H1 (cell line): ENCODE measurements around the gene TSPAN9. TPM values are rescaled to one million over a fixed set of nuclear protein-coding genes. Genes with fewer than 3 reads are reported as not detected.

Experiments
- CTCF ChIA-PET: fragments of 300-600 bp; sonication (Branson Sonifier 250); formaldehyde crosslinking; loops from one replicate; lab custom pipeline; 2021; ENCODE audit not compliant: partially characterized antibody; lab: Charles Lee
- POLR2A ChIA-PET: fragments of 300-600 bp; sonication (Branson Sonifier 250); formaldehyde crosslinking; loops from one replicate; lab custom pipeline; 2021; ENCODE audit warnings: inconsistent platforms; ENCODE audit not compliant: partially characterized antibody; lab: Charles Lee
- DNase-seq, 2 experiments: peaks; one replicate each; pipeline versions ENCODE4 v3.0.0 to v3.0.0-alpha.2; 2010 to 2022; ENCODE audit warnings: low spot score in 2 of 2, low read depth in 1 of 2, mixed read lengths in 1 of 2
- FAIRE-seq: peaks from 2 replicates; lab custom pipeline; 2011; peaks lifted over from hg19 to GRCh38; lab: Jason Lieb, UNC
- H2AFZ ChIP-seq: 2 replicates; pipeline ENCODE4 v1.8.1; 2012; ENCODE audit warnings: low read length, inconsistent platforms
- H2AK5ac ChIP-seq: 2 replicates; pipeline ENCODE4 v1.6.1; 2013; ENCODE audit warnings: low read depth, low read length
- H2BK120ac ChIP-seq: replicated peaks from 2 replicates; pipeline ENCODE3; 2013; ENCODE audit warnings: low read depth, low read length, inconsistent platforms
- H2BK12ac ChIP-seq: 2 replicates; pipeline ENCODE4 v1.6.1; 2013; ENCODE audit warnings: low read depth, low read length
- H2BK15ac ChIP-seq: 2 replicates; pipeline ENCODE4 v1.6.1; 2013; ENCODE audit warnings: low read length
- H2BK20ac ChIP-seq: 2 replicates; pipeline ENCODE4 v1.6.1; 2013; ENCODE audit warnings: low read length
- H2BK5ac ChIP-seq: 2 replicates; pipeline ENCODE4 v1.6.1; 2013; ENCODE audit warnings: low read depth, low read length
- H3K14ac ChIP-seq: 2 replicates; pipeline ENCODE4 v1.6.1; 2013; ENCODE audit warnings: inconsistent platforms; ENCODE audit not compliant: insufficient read length
- H3K18ac ChIP-seq: 2 replicates; pipeline ENCODE4 v1.6.1; 2013; ENCODE audit warnings: low read length; ENCODE audit errors: extremely low read depth
- H3K23ac ChIP-seq: 2 replicates; pipeline ENCODE4 v1.6.1; 2013; ENCODE audit warnings: inconsistent platforms; ENCODE audit not compliant: insufficient read length
- H3K23me2 ChIP-seq: 2 replicates; pipeline ENCODE4 v1.6.1; 2013; ENCODE audit warnings: low read depth, low read length
- H3K27ac ChIP-seq: 2 replicates; pipeline ENCODE4 v1.6.1; 2011; ENCODE audit warnings: low read depth, low read length, inconsistent platforms
- H3K27me3 ChIP-seq, 4 experiments: replicated peaks in 1 of 4; 1 replicate in 1 of 4; 2 replicates in 3 of 4; pipeline versions ENCODE4 v1.6.1 to v1.8.1; 2011 to 2013; ENCODE audit warnings: low read length in 3 of 4, mild to moderate bottlenecking in 3 of 4, inconsistent platforms in 2 of 4, mixed read lengths in 2 of 4, moderate library complexity in 1 of 4; ENCODE audit not compliant: control insufficient read depth in 3 of 4, insufficient read depth in 3 of 4; ENCODE audit errors: extremely low read depth in 1 of 4
- H3K36me3 ChIP-seq, 4 experiments: 2 replicates each; pipeline versions ENCODE4 v1.6.1 to v1.8.1; 2011 to 2013; ENCODE audit warnings: mild to moderate bottlenecking in 4 of 4, low read length in 3 of 4, moderate library complexity in 2 of 4, control low read depth in 1 of 4, inconsistent platforms in 1 of 4; ENCODE audit not compliant: insufficient read depth in 4 of 4, control insufficient read depth in 2 of 4
- H3K4ac ChIP-seq: replicated peaks from 2 replicates; pipeline ENCODE3; 2013; ENCODE audit warnings: low read length, low read depth, mixed read lengths, inconsistent platforms; ENCODE audit not compliant: insufficient read length
- H3K4me1 ChIP-seq, 4 experiments: replicated peaks in 1 of 4; 1 replicate in 1 of 4; 2 replicates in 3 of 4; pipeline versions ENCODE4 v1.6.1 to v1.8.1; 2011 to 2013; ENCODE audit warnings: low read length in 3 of 4, inconsistent platforms in 2 of 4, mixed read lengths in 1 of 4; ENCODE audit not compliant: insufficient read depth in 4 of 4, control insufficient read depth in 3 of 4
- H3K4me2 ChIP-seq, 2 experiments: 2 replicates each; pipeline versions ENCODE4 v1.6.1 to v1.8.1; 2011 to 2013; ENCODE audit warnings: low read depth in 2 of 2, low read length in 2 of 2, control low read depth in 1 of 2, inconsistent platforms in 1 of 2, mild to moderate bottlenecking in 1 of 2; ENCODE audit not compliant: insufficient read depth in 1 of 2
- H3K4me3 ChIP-seq, 4 experiments: fragments of 200-600, 300-600 bp in 1 of 4; sonication (generic), shearing (Covaris generic), sonication (Bioruptor Twin) in 1 of 4; 2 replicates each; pipeline versions ENCODE4 v1.5.1 to v1.8.1; 2011 to 2016; ENCODE audit warnings: low read length in 4 of 4, low read depth in 3 of 4, control low read depth in 2 of 4, inconsistent platforms in 2 of 4, mild to moderate bottlenecking in 2 of 4, mixed read lengths in 1 of 4, moderate library complexity in 1 of 4; ENCODE audit not compliant: insufficient read depth in 2 of 4; ENCODE audit errors: extremely low read depth in 1 of 4
- H3K56ac ChIP-seq: replicated peaks from 2 replicates; pipeline ENCODE3; 2013; ENCODE audit warnings: low read depth, mild to moderate bottlenecking, mixed read lengths, low read length, inconsistent platforms; ENCODE audit not compliant: insufficient read length
- H3K79me1 ChIP-seq: 2 replicates; pipeline ENCODE4 v1.6.1; 2013; ENCODE audit warnings: low read depth, low read length, control low read depth
- H3K79me2 ChIP-seq, 2 experiments: 2 replicates each; pipeline versions ENCODE4 v1.6.1 to v1.8.1; 2012 to 2013; ENCODE audit warnings: low read length in 2 of 2, mild to moderate bottlenecking in 2 of 2, inconsistent platforms in 1 of 2; ENCODE audit not compliant: insufficient read depth in 2 of 2, control insufficient read depth in 1 of 2
- H3K9ac ChIP-seq, 4 experiments: replicated peaks in 1 of 4; 1 replicate in 1 of 4; 2 replicates in 3 of 4; pipeline versions ENCODE4 v1.6.1 to v1.8.1; 2011 to 2013; ENCODE audit warnings: low read depth in 3 of 4, low read length in 3 of 4, control low read depth in 2 of 4, mild to moderate bottlenecking in 2 of 4, moderate library complexity in 2 of 4, inconsistent platforms in 1 of 4; ENCODE audit errors: extremely low read depth in 1 of 4
- H3K9me3 ChIP-seq, 2 experiments: 2 replicates each; pipeline versions ENCODE4 v1.6.1 to v1.8.1; 2012 to 2013; ENCODE audit warnings: mild to moderate bottlenecking in 2 of 2, moderate library complexity in 2 of 2, control low read depth in 1 of 2, inconsistent platforms in 1 of 2, low read depth in 1 of 2, low read length in 1 of 2, mixed read lengths in 1 of 2; ENCODE audit not compliant: insufficient read depth in 2 of 2
- H4K20me1 ChIP-seq, 2 experiments: replicated peaks in 1 of 2; 2 replicates each; pipeline versions ENCODE3 to v1.8.1; 2011 to 2013; ENCODE audit warnings: inconsistent platforms in 2 of 2, low read length in 2 of 2, mild to moderate bottlenecking in 1 of 2; ENCODE audit not compliant: insufficient read depth in 2 of 2, control insufficient read depth in 1 of 2
- H4K5ac ChIP-seq: 2 replicates; pipeline ENCODE4 v1.6.1; 2013; ENCODE audit warnings: low read length, low read depth, mixed read lengths, inconsistent platforms; ENCODE audit not compliant: insufficient read length
- H4K8ac ChIP-seq: 2 replicates; pipeline ENCODE4 v1.8.0; 2013; ENCODE audit warnings: mild to moderate bottlenecking, moderate library complexity, low read length, inconsistent platforms; ENCODE audit not compliant: insufficient read depth; ENCODE audit errors: extremely low read depth
- H4K91ac ChIP-seq: replicated peaks from 2 replicates; pipeline ENCODE3; 2013; ENCODE audit warnings: low read length, mixed read lengths, inconsistent platforms; ENCODE audit not compliant: insufficient read length
- ATF2 ChIP-seq: IDR thresholded peaks from 2 replicates; pipeline ENCODE4 v1.6.1; 2012; ENCODE audit warnings: low read length, inconsistent platforms
- HDAC2 ChIP-seq, 2 experiments: fragments of 300-600 bp in 1 of 2; sonication (generic) in 1 of 2; IDR thresholded peaks; 2 replicates each; pipeline ENCODE4 v1.6.1; 2011 to 2012; ENCODE audit warnings: low read depth in 2 of 2, low read length in 2 of 2, mild to moderate bottlenecking in 2 of 2, moderate library complexity in 2 of 2, borderline replicate concordance in 1 of 2, inconsistent platforms in 1 of 2
- KDM1A ChIP-seq: fragments of 200-600, 300-600 bp; sonication (generic); IDR thresholded peaks from 2 replicates; pipeline ENCODE4 v1.7.1; 2016; ENCODE audit warnings: mild to moderate bottlenecking, low read length, borderline replicate concordance
- WGBS, 2 experiments: shearing (Covaris generic) in 1 of 2; methylation state at CpG; one replicate each; pipeline versions ENCODE4 v1.1.6 to v1.1.7; 2013 to 2015; ENCODE audit warnings: low lambda C conversion rate in 2 of 2, mixed read lengths in 2 of 2, inconsistent platforms in 1 of 2, low coverage in 1 of 2, missing lambda C conversion rate in 1 of 2; ENCODE audit not compliant: insufficient replicate concordance in 2 of 2, insufficient coverage in 1 of 2, insufficient read length in 1 of 2; ENCODE audit errors: extremely low coverage in 1 of 2, missing lambda C conversion rate in 1 of 2; 5-methylcytosine and 5-hydroxymethylcytosine counted together
- polyA plus RNA-seq, 7 experiments: library from polyadenylated mRNA; depleted of rRNA in 3 of 7; stranded (reverse) in 5 of 7; unstranded in 2 of 7; fragments of >200 nt in 5 of 7; fragments of 200-250 nt in 2 of 7; gene quantifications; 1 replicate in 5 of 7; 2 replicates in 1 of 7; 4 replicates in 1 of 7; pipeline versions ENCODE4 v1.2.1 to v1.2.3, GENCODE V29; 2011 to 2013; ENCODE audit warnings: missing spikeins in 2 of 7, mixed read lengths in 2 of 7
- total RNA-seq: library from RNA; stranded (reverse); fragmentation: NEBNext Ultra II Directional; extraction: Animal tissue kit (Norgen Biotek cat#: 25700); gene quantifications from 2 replicates; pipeline ENCODE4 v1.2.1, GENCODE V29; 2021

Gene TSPAN9
- total and polyA plus RNA-seq, 2 of the 8 experiments (the other 6 are each of a cell fraction or from before 2014, with no cell fraction given) = 11.5 to 29.1 TPM

- FAIRE-seq = no peak
- H3K4me3 ChIP-seq = no peak overlapping the region
Observed at GRCh38 chr12:3130057-3130830, 53.1 kb downstream of the TSPAN9 start.

More at GRCh38 chr12:3130057-3130830, 53.1 kb downstream of the TSPAN9 start:
- H3K27me3 ChIP-seq = no peaks in the 10 kb centered on the region
- no peak overlapping the region for H2BK120ac ChIP-seq
- no peak overlapping the region for H4K5ac ChIP-seq
- H2BK12ac ChIP-seq = no peak overlapping the region
- TF ChIP-seq HDAC2 (IDR thresholded peaks at IDR 0.05; ENCODE audit: borderline replicate concordance in 1 of 2, low read depth in 2 of 2, low read length in 2 of 2) (no peak), KDM1A (no peak), ATF2 (no peak)
- H2BK5ac ChIP-seq = no peak overlapping the region
- H4K91ac ChIP-seq = no peak overlapping the region
- H2BK15ac ChIP-seq = no peak overlapping the region
- H3K14ac ChIP-seq = no peak overlapping the region
- no peak overlapping the region for H2BK20ac ChIP-seq
- H3K9ac ChIP-seq = no peak overlapping the region
- H3K27ac ChIP-seq = no peak overlapping the region
- H3K18ac ChIP-seq = no peak overlapping the region
- no peaks in the 10 kb centered on the region for H3K9me3 ChIP-seq
- H3K56ac ChIP-seq = no peak overlapping the region
- H3K23me2 ChIP-seq = peaks cover 1% of the 10 kb centered on the region; the same call in 1 of the 2 replicates
- no peak overlapping the region for H3K4me2 ChIP-seq
- peaks cover 0 to 5% (median 2%) of the 10 kb centered on the region in 4 experiments; a peak in 2 of 7 replicates for H3K4me1 ChIP-seq
- peaks cover 0 to 2% of the 10 kb centered on the region in 2 experiments for H4K20me1 ChIP-seq
- H3K23ac ChIP-seq = no peak overlapping the region
- no peak for DNase-seq
- no peaks in the 10 kb centered on the region for H3K79me2 ChIP-seq
- no peaks in the 10 kb centered on the region for H3K36me3 ChIP-seq
- no peak overlapping the region for H4K8ac ChIP-seq
- CTCF ChIA-PET = interaction anchor here (1.2 to 16.5 kb wide), 7 partner anchors 8 to 145 kb away, joined by 4 to 448 read pairs (median 6); no protein-coding TSS in a partner anchor
- H3K79me1 ChIP-seq = no peaks in the 10 kb centered on the region; the same call in 1 of the 2 replicates
- no peak overlapping the region for H2AFZ ChIP-seq
- 0 out of 2 replicates have a peak overlapping the region, but pooled peaks have one; percentile 75 for H2AK5ac ChIP-seq
- H3K4ac ChIP-seq = no peak overlapping the region
- POLR2A ChIA-PET = interaction anchor here (0.6 to 0.8 kb wide), 2 partner anchors 80 to 499 kb away, joined by 3 read pairs; no protein-coding TSS in a partner anchor
- WGBS, 2 experiments = 85% methylated on average over 24 of the region's 24 CpGs; no CpG with 5 or more reads in 1 of the 2 experiments
